GM18498 (cell line): ENCODE data around the gene VPS51.
A peak's percentile ranks its signal among the peaks of the same experiment; 100 is the strongest.

Experiments used
- ATAC-seq: cut with Tn5 transposase; IDR thresholded peaks from one replicate; pipeline ENCODE4 v1.9.1; 2021; ENCODE audit warnings: mild to moderate bottlenecking, moderate library complexity; ENCODE audit not compliant: unreplicated experiment

The VPS51 gene

GRCh38 chr11:65095974-65096806 is at the start of gene VPS51:
VPS51 (plus strand) TSS chr11:65096214; CDS start chr11:65096251, 37 bp downstream.
- peak; percentile 86 for ATAC-seq

DNA sequence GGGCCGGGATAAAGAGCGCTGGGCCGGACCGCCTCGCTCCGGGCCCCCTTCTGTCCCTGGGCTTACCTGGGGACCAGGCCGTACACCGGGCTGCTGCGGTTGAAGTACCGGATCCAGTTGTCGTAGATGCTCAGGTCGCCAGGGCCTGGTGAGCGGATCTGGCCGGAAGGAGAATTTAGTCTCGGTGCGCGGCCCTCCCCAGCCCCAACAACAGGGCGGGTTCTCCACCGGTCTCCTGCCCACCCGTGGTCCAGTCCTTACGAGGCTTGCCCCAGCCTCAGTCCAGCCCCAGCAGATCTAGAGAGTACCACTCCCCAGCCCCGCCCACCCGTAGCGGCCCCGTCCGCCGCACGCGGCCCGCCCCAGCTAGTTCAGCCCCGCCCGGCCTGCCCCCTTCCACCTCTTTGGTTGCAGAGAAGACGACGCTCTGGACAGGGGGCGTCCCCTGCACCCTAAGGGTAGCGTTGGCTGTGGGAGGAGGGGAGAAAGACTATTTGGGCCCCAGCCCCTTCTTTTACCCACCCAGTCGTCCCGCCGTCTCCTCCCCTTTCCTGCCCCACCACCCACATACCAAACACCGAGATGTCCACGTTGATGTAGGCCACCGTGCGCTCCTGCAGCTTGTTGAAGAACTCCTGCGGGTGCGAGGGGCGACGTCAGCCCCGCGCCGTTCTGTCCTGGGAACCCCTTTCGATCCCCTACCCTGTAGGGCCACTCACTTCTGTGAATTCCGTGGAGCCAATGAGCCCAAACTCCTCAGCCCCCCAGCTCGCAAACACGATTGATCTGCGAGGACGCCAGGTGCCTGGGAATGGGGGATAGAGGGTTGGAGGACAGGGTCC is 48.2 kb upstream of the VPS51 start:
- no peak for ATAC-seq

DNA sequence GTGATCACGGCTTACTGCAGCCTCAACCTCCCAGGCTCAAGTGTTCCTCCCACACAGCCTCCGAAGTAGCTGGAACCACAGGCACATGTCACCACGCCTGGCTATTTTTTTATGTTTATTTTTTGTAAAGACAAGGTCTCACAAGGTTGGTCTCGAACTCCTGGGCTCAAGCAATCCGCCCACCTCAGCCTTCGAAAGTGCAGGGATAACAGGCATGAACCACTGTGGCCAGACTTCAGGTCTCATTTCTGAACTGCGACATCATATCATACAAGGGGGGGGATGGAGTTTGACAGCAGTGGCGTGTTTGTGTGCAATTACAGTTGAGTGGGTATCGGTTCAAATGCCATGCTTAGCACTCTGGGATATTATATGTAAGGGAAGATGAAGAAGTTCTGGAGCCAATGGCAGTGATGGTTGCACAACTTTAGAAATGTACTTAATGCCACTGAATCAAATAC is 44.6 kb upstream of the VPS51 start:
- no peak for ATAC-seq

GRCh38 chr11:65053827-65054508 is 42.0 kb upstream of the VPS51 start:
- ATAC-seq, result no peak

- no peak for ATAC-seq
Measured at GRCh38 chr11:65055538-65055937, 40.5 kb upstream of the VPS51 start.

DNA sequence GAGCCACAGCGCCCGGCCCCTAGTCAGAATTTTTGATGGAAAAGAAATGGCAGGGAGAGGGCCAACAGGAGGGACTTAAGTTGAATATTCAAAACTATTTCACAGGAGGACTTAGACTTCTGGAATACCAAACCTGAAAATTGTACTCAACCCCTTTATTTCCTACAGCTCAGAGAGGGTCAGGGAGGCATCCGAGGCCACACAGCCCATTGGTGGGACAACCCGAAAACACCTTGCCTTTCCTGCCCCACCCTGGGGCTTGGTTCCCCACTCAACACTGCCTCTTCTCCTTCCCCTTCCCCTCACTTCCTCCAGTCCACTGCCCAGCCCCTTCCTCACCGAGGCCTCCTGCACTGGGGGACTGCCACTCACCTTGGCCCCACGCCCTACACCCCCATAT is 39.0 kb upstream of the VPS51 start:
- ATAC-seq, result no peak

DNA sequence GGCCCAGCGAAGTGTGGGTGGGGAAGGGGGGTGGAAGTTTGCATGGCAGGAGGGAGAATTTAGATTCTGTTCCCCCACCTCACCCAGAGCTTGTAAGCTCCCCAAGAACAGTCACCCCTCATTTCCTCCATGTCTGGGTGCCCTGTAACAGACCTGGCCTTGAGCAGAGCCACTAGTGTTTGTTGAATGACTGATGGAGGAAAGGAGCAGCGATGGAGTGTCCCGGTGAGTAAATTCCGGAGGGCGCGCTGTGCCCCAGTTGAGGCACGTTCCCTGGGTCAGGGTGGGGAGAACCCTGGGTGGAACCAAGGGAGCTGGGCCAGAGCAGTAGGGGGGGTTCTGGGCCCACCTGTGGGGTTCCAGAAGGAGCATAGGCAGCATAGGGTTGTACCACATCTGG is 38.5 kb upstream of the VPS51 start:
- no peak for ATAC-seq

DNA sequence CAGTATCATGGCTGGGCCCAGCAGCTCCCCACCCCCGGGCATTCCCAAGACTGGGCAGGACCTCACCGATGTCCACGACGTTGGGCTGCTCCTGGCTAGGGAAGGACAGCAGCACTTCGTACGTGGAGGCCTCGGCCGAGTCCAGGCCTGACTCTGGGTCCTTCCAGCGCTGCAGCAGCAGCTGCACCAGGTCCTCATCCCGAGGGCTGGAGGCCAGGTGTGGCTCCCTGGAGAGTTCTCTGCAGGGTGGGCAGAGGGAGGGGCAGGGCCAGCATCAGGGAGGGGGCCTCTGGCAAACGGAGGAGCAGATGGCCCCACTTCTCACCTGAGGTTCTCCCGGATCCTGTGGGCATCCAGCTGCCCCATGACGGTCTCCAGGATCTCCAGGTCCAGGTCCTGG is 38.0 kb upstream of the VPS51 start:
- no peak for ATAC-seq

- ATAC-seq, result no peak
Measured at GRCh38 chr11:65058419-65059054, 37.5 kb upstream of the VPS51 start, which contains the start of gene NAALADL1. NAALADL1 (minus strand) TSS chr11:65058553; CDS start chr11:65058521, 32 bp downstream.

GRCh38 chr11:65059523-65059922 is 36.5 kb upstream of the VPS51 start:
- ATAC-seq, result no peak

GRCh38 chr11:65059959-65060824 is 35.8 kb upstream of the VPS51 start:
- no peak for ATAC-seq

- no peak for ATAC-seq
Measured at GRCh38 chr11:65060913-65061408, 35.1 kb upstream of the VPS51 start.

DNA sequence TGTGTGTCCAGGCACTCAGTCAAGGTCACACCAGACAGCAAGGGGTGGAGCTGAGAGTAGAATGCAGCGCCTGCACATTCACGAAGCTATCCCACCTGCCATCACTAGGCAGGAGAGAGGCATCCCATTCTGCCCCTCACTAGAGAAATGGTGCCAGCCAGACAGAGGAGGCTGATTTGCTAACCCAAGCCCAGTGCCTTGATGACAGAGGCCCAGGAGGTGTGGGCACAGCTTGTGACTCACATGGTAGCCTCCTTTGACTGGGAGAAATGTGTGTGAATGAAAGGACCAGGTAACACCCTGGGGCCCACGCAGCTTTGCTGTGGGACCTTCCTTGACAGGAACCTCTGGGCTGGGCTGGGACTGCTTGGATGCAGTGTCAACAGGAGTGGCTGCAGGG is 32.5 kb upstream of the VPS51 start:
- ATAC-seq, result no peak

GRCh38 chr11:65064847-65065240 is 31.2 kb upstream of the VPS51 start:
- ATAC-seq, result no peak

- no peak for ATAC-seq
Measured at GRCh38 chr11:65065851-65066250, 30.2 kb upstream of the VPS51 start.

DNA sequence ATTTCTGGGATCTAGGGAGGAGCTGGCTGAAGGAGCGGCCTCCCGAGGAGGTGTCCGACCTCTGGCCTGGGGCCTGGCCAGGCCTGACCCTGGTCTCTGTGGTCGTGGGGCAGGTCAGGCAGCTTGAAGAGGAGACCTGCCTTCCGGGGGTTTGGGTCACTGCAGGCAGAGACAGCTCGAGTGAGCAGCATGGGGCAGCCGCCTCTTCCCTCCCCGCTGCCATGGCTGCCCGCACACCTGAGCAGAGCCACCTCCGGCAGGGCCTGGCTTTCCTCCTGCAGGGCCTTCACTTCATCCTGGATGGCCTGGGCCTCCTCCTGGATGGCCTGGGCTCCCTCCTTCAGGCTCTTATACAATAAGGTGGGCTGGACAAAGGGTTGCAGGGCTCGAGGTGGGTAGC is 29.7 kb upstream of the VPS51 start:
- no peak for ATAC-seq

- no peak for ATAC-seq
Measured at GRCh38 chr11:65066805-65067291, 29.2 kb upstream of the VPS51 start.

DNA sequence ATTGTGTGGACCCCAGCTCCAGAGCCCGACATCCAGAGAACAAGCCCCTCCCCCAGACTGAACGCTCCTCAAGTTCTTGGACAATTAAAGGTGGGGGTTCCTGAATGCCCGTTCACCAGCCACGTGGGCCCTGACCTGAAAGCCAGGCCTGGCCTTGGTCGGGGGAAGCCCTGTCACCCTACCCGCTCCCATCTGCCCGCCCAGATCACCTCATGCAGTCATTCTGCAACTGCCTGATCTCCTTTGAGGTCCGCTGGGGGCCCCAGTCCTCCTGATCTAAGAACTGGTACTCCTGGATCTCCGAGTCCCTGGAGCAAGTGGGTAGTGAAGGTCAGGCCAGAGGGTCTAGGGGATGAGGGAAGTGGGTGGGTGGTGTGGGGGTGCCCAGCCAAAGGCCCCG is 28.6 kb upstream of the VPS51 start:
- no peak for ATAC-seq

GRCh38 chr11:65069217-65069616 is 26.8 kb upstream of the VPS51 start:
- no peak for ATAC-seq
